H1 (cell line): Measurements from ENCODE around the gene NELFA. TPM values are rescaled to one million over a fixed set of nuclear protein-coding genes. Genes with fewer than 3 reads are reported as not detected.

Experiments
- CTCF ChIA-PET: fragments of 300-600 bp; sonication (Branson Sonifier 250); formaldehyde crosslinking; loops from one replicate; lab custom pipeline; 2021; ENCODE audit not compliant: partially characterized antibody; lab: Charles Lee
- POLR2A ChIA-PET: fragments of 300-600 bp; sonication (Branson Sonifier 250); formaldehyde crosslinking; loops from one replicate; lab custom pipeline; 2021; ENCODE audit warnings: inconsistent platforms; ENCODE audit not compliant: partially characterized antibody; lab: Charles Lee
- DNase-seq, 2 experiments: peaks; one replicate each; pipeline versions ENCODE4 v3.0.0 to v3.0.0-alpha.2; 2010 to 2022; ENCODE audit warnings: low spot score in 2 of 2, low read depth in 1 of 2, mixed read lengths in 1 of 2
- FAIRE-seq: peaks from 2 replicates; lab custom pipeline; 2011; peaks lifted over from hg19 to GRCh38; lab: Jason Lieb, UNC
- H2AFZ ChIP-seq: 2 replicates; pipeline ENCODE4 v1.8.1; 2012; ENCODE audit warnings: low read length, inconsistent platforms
- H2AK5ac ChIP-seq: 2 replicates; pipeline ENCODE4 v1.6.1; 2013; ENCODE audit warnings: low read depth, low read length
- H2BK120ac ChIP-seq: replicated peaks from 2 replicates; pipeline ENCODE3; 2013; ENCODE audit warnings: low read depth, low read length, inconsistent platforms
- H2BK12ac ChIP-seq: 2 replicates; pipeline ENCODE4 v1.6.1; 2013; ENCODE audit warnings: low read depth, low read length
- H2BK15ac ChIP-seq: 2 replicates; pipeline ENCODE4 v1.6.1; 2013; ENCODE audit warnings: low read length
- H2BK20ac ChIP-seq: 2 replicates; pipeline ENCODE4 v1.6.1; 2013; ENCODE audit warnings: low read length
- H2BK5ac ChIP-seq: 2 replicates; pipeline ENCODE4 v1.6.1; 2013; ENCODE audit warnings: low read depth, low read length
- H3K14ac ChIP-seq: 2 replicates; pipeline ENCODE4 v1.6.1; 2013; ENCODE audit warnings: inconsistent platforms; ENCODE audit not compliant: insufficient read length
- H3K18ac ChIP-seq: 2 replicates; pipeline ENCODE4 v1.6.1; 2013; ENCODE audit warnings: low read length; ENCODE audit errors: extremely low read depth
- H3K23ac ChIP-seq: 2 replicates; pipeline ENCODE4 v1.6.1; 2013; ENCODE audit warnings: inconsistent platforms; ENCODE audit not compliant: insufficient read length
- H3K23me2 ChIP-seq: 2 replicates; pipeline ENCODE4 v1.6.1; 2013; ENCODE audit warnings: low read depth, low read length
- H3K27ac ChIP-seq: 2 replicates; pipeline ENCODE4 v1.6.1; 2011; ENCODE audit warnings: low read depth, low read length, inconsistent platforms
- H3K27me3 ChIP-seq, 4 experiments: replicated peaks in 1 of 4; 1 replicate in 1 of 4; 2 replicates in 3 of 4; pipeline versions ENCODE4 v1.6.1 to v1.8.1; 2011 to 2013; ENCODE audit warnings: low read length in 3 of 4, mild to moderate bottlenecking in 3 of 4, inconsistent platforms in 2 of 4, mixed read lengths in 2 of 4, moderate library complexity in 1 of 4; ENCODE audit not compliant: control insufficient read depth in 3 of 4, insufficient read depth in 3 of 4; ENCODE audit errors: extremely low read depth in 1 of 4
- H3K36me3 ChIP-seq, 4 experiments: 2 replicates each; pipeline versions ENCODE4 v1.6.1 to v1.8.1; 2011 to 2013; ENCODE audit warnings: mild to moderate bottlenecking in 4 of 4, low read length in 3 of 4, moderate library complexity in 2 of 4, control low read depth in 1 of 4, inconsistent platforms in 1 of 4; ENCODE audit not compliant: insufficient read depth in 4 of 4, control insufficient read depth in 2 of 4
- H3K4ac ChIP-seq: replicated peaks from 2 replicates; pipeline ENCODE3; 2013; ENCODE audit warnings: low read length, low read depth, mixed read lengths, inconsistent platforms; ENCODE audit not compliant: insufficient read length
- H3K4me1 ChIP-seq, 4 experiments: replicated peaks in 1 of 4; 1 replicate in 1 of 4; 2 replicates in 3 of 4; pipeline versions ENCODE4 v1.6.1 to v1.8.1; 2011 to 2013; ENCODE audit warnings: low read length in 3 of 4, inconsistent platforms in 2 of 4, mixed read lengths in 1 of 4; ENCODE audit not compliant: insufficient read depth in 4 of 4, control insufficient read depth in 3 of 4
- H3K4me2 ChIP-seq, 2 experiments: 2 replicates each; pipeline versions ENCODE4 v1.6.1 to v1.8.1; 2011 to 2013; ENCODE audit warnings: low read depth in 2 of 2, low read length in 2 of 2, control low read depth in 1 of 2, inconsistent platforms in 1 of 2, mild to moderate bottlenecking in 1 of 2; ENCODE audit not compliant: insufficient read depth in 1 of 2
- H3K4me3 ChIP-seq, 4 experiments: fragments of 200-600, 300-600 bp in 1 of 4; sonication (generic), shearing (Covaris generic), sonication (Bioruptor Twin) in 1 of 4; 2 replicates each; pipeline versions ENCODE4 v1.5.1 to v1.8.1; 2011 to 2016; ENCODE audit warnings: low read length in 4 of 4, low read depth in 3 of 4, control low read depth in 2 of 4, inconsistent platforms in 2 of 4, mild to moderate bottlenecking in 2 of 4, mixed read lengths in 1 of 4, moderate library complexity in 1 of 4; ENCODE audit not compliant: insufficient read depth in 2 of 4; ENCODE audit errors: extremely low read depth in 1 of 4
- H3K56ac ChIP-seq: replicated peaks from 2 replicates; pipeline ENCODE3; 2013; ENCODE audit warnings: low read depth, mild to moderate bottlenecking, mixed read lengths, low read length, inconsistent platforms; ENCODE audit not compliant: insufficient read length
- H3K79me1 ChIP-seq: 2 replicates; pipeline ENCODE4 v1.6.1; 2013; ENCODE audit warnings: low read depth, low read length, control low read depth
- H3K79me2 ChIP-seq, 2 experiments: 2 replicates each; pipeline versions ENCODE4 v1.6.1 to v1.8.1; 2012 to 2013; ENCODE audit warnings: low read length in 2 of 2, mild to moderate bottlenecking in 2 of 2, inconsistent platforms in 1 of 2; ENCODE audit not compliant: insufficient read depth in 2 of 2, control insufficient read depth in 1 of 2
- H3K9ac ChIP-seq, 4 experiments: replicated peaks in 1 of 4; 1 replicate in 1 of 4; 2 replicates in 3 of 4; pipeline versions ENCODE4 v1.6.1 to v1.8.1; 2011 to 2013; ENCODE audit warnings: low read depth in 3 of 4, low read length in 3 of 4, control low read depth in 2 of 4, mild to moderate bottlenecking in 2 of 4, moderate library complexity in 2 of 4, inconsistent platforms in 1 of 4; ENCODE audit errors: extremely low read depth in 1 of 4
- H3K9me3 ChIP-seq, 2 experiments: 2 replicates each; pipeline versions ENCODE4 v1.6.1 to v1.8.1; 2012 to 2013; ENCODE audit warnings: mild to moderate bottlenecking in 2 of 2, moderate library complexity in 2 of 2, control low read depth in 1 of 2, inconsistent platforms in 1 of 2, low read depth in 1 of 2, low read length in 1 of 2, mixed read lengths in 1 of 2; ENCODE audit not compliant: insufficient read depth in 2 of 2
- H4K20me1 ChIP-seq, 2 experiments: replicated peaks in 1 of 2; 2 replicates each; pipeline versions ENCODE3 to v1.8.1; 2011 to 2013; ENCODE audit warnings: inconsistent platforms in 2 of 2, low read length in 2 of 2, mild to moderate bottlenecking in 1 of 2; ENCODE audit not compliant: insufficient read depth in 2 of 2, control insufficient read depth in 1 of 2
- H4K5ac ChIP-seq: 2 replicates; pipeline ENCODE4 v1.6.1; 2013; ENCODE audit warnings: low read length, low read depth, mixed read lengths, inconsistent platforms; ENCODE audit not compliant: insufficient read length
- H4K8ac ChIP-seq: 2 replicates; pipeline ENCODE4 v1.8.0; 2013; ENCODE audit warnings: mild to moderate bottlenecking, moderate library complexity, low read length, inconsistent platforms; ENCODE audit not compliant: insufficient read depth; ENCODE audit errors: extremely low read depth
- H4K91ac ChIP-seq: replicated peaks from 2 replicates; pipeline ENCODE3; 2013; ENCODE audit warnings: low read length, mixed read lengths, inconsistent platforms; ENCODE audit not compliant: insufficient read length
- ATF2 ChIP-seq: IDR thresholded peaks from 2 replicates; pipeline ENCODE4 v1.6.1; 2012; ENCODE audit warnings: low read length, inconsistent platforms
- CHD2 ChIP-seq: IDR thresholded peaks from 2 replicates; pipeline ENCODE4 v1.6.1; 2012; ENCODE audit warnings: low read length, improper control_type of control experiment
- CTBP2 ChIP-seq: IDR thresholded peaks from 2 replicates; pipeline ENCODE4 v1.7.0; 2011; ENCODE audit warnings: borderline replicate concordance, mild to moderate bottlenecking, moderate library complexity, mixed read lengths, low read length; ENCODE audit not compliant: insufficient read depth, insufficient read length
- EGR1 ChIP-seq: IDR thresholded peaks from 2 replicates; pipeline ENCODE4 v1.6.1; 2011; ENCODE audit warnings: low read depth, low read length, borderline replicate concordance
- EP300 ChIP-seq, 2 experiments: IDR thresholded peaks; 1 replicate in 1 of 2; 2 replicates in 1 of 2; pipeline ENCODE4 v1.6.1; 2011 to 2012; ENCODE audit warnings: low read depth in 2 of 2, low read length in 2 of 2, mild to moderate bottlenecking in 2 of 2, borderline replicate concordance in 1 of 2, inconsistent platforms in 1 of 2, moderate library complexity in 1 of 2
- JUN ChIP-seq: IDR thresholded peaks from 2 replicates; pipeline ENCODE4 v1.6.1; 2011; ENCODE audit warnings: low read depth, mild to moderate bottlenecking, improper control_type of control experiment, low read length
- JUND ChIP-seq: IDR thresholded peaks from 2 replicates; pipeline ENCODE4 v1.6.1; 2011; ENCODE audit warnings: mild to moderate bottlenecking, improper control_type of control experiment, low read length
- NANOG ChIP-seq: IDR thresholded peaks from 2 replicates; pipeline ENCODE4 v1.6.1; 2011; ENCODE audit warnings: low read length, low read depth, mild to moderate bottlenecking, inconsistent platforms; ENCODE audit not compliant: insufficient read depth, poor library complexity, severe bottlenecking
- POLR2AphosphoS5 ChIP-seq: IDR thresholded peaks from 2 replicates; pipeline ENCODE4 v1.6.1; 2011; ENCODE audit warnings: low read depth, low read length
- RNF2 ChIP-seq: fragments of 200-900, 300-1000 bp; sonication (generic); IDR thresholded peaks from 2 replicates; pipeline ENCODE4 v1.7.1; 2016; ENCODE audit warnings: borderline replicate concordance, low read depth, mild to moderate bottlenecking, antibody characterized with exemption, low read length; ENCODE audit not compliant: poor library complexity, severe bottlenecking; ENCODE audit errors: missing control alignments
- SP1 ChIP-seq: IDR thresholded peaks from 2 replicates; pipeline ENCODE4 v1.6.1; 2011; ENCODE audit warnings: low read depth, low read length
- TEAD4 ChIP-seq: IDR thresholded peaks from 2 replicates; pipeline ENCODE4 v1.6.1; 2012; ENCODE audit warnings: low read depth, low read length, inconsistent platforms, mixed read lengths
- WGBS, 2 experiments: shearing (Covaris generic) in 1 of 2; methylation state at CpG; one replicate each; pipeline versions ENCODE4 v1.1.6 to v1.1.7; 2013 to 2015; ENCODE audit warnings: low lambda C conversion rate in 2 of 2, mixed read lengths in 2 of 2, inconsistent platforms in 1 of 2, low coverage in 1 of 2, missing lambda C conversion rate in 1 of 2; ENCODE audit not compliant: insufficient replicate concordance in 2 of 2, insufficient coverage in 1 of 2, insufficient read length in 1 of 2; ENCODE audit errors: extremely low coverage in 1 of 2, missing lambda C conversion rate in 1 of 2; 5-methylcytosine and 5-hydroxymethylcytosine counted together
- polyA plus RNA-seq, 7 experiments: library from polyadenylated mRNA; depleted of rRNA in 3 of 7; stranded (reverse) in 5 of 7; unstranded in 2 of 7; fragments of >200 nt in 5 of 7; fragments of 200-250 nt in 2 of 7; gene quantifications; 1 replicate in 5 of 7; 2 replicates in 1 of 7; 4 replicates in 1 of 7; pipeline versions ENCODE4 v1.2.1 to v1.2.3, GENCODE V29; 2011 to 2013; ENCODE audit warnings: missing spikeins in 2 of 7, mixed read lengths in 2 of 7
- total RNA-seq: library from RNA; stranded (reverse); fragmentation: NEBNext Ultra II Directional; extraction: Animal tissue kit (Norgen Biotek cat#: 25700); gene quantifications from 2 replicates; pipeline ENCODE4 v1.2.1, GENCODE V29; 2021

NELFA gene
- total and polyA plus RNA-seq, 2 of the 8 experiments (the other 6 are each of a cell fraction or from before 2014, with no cell fraction given) = 41.8 to 57.5 TPM

GRCh38 chr4:2049381-2049780 is 40.6 kb upstream of the NELFA start:
- Histone ChIP-seq H2BK20ac (no peak overlapping the region), H3K4ac (no peak overlapping the region), H2BK12ac (no peak overlapping the region), H3K4me1 (peaks cover 0 to 5% (median 4%) of the 10 kb centered on the region in 4 experiments; a peak in 5 of 7 replicates), H3K79me1 (no peaks in the 10 kb centered on the region), H3K23ac (no peak overlapping the region), H4K8ac (no peak overlapping the region), H2BK15ac (no peak overlapping the region), H2AK5ac (no peak overlapping the region), H4K91ac (no peak overlapping the region), H3K14ac (no peak overlapping the region), H3K27ac (no peak overlapping the region), H3K56ac (no peak overlapping the region), H4K20me1 (peaks cover 0 to 5% of the 10 kb centered on the region in 2 experiments), H3K4me3 (no peak overlapping the region), H4K5ac (no peak overlapping the region), H3K23me2 (no peaks in the 10 kb centered on the region; the same call in 1 of the 2 replicates), H3K79me2 (no peaks in the 10 kb centered on the region), H3K27me3 (peaks cover 0 to 10% (median 5%) of the 10 kb centered on the region in 4 experiments; a peak in 4 of 7 replicates), H2AFZ (no peak overlapping the region), H2BK120ac (no peak overlapping the region), H3K9ac (no peak overlapping the region), H3K36me3 (no peaks in the 10 kb centered on the region), H2BK5ac (no peak overlapping the region), H3K9me3 (peaks cover 0 to 8% of the 10 kb centered on the region in 2 experiments; a peak in 1 of 4 replicates), H3K18ac (no peak overlapping the region), H3K4me2 (no peak overlapping the region)
- no peak for FAIRE-seq
- ChIA-PET POLR2A (no interaction called here), CTCF (interaction anchor here (0.9 kb wide), 1 partner anchor 36 kb away, joined by 3 read pairs; no protein-coding TSS in a partner anchor)
- DNase-seq = peak in 1 of 2 experiments; percentile 33
- WGBS, 2 experiments = 84% methylated on average over 7 of the region's 7 CpGs; no CpG with 5 or more reads in 1 of the 2 experiments
- TF ChIP-seq POLR2AphosphoS5 (no peak), NANOG (no peak), SP1 (no peak), EP300 (IDR thresholded peaks at IDR 0.05; ENCODE audit: borderline replicate concordance in 1 of 2, low read depth in 2 of 2, low read length in 2 of 2) (no peak), JUND (no peak), JUN (no peak), CTBP2 (no peak), CHD2 (no peak), ATF2 (no peak), RNF2 (no peak), EGR1 (no peak), TEAD4 (no peak)
